ENCODE measurements around the gene ELF2. TPM values are rescaled to one million over a fixed set of nuclear protein-coding genes. Genes with fewer than 3 reads are reported as not detected.

The ELF2 gene
- total and polyA plus RNA-seq, 2 of the 8 experiments (the other 6 are each of a cell fraction or from before 2014, with no cell fraction given): 21.1 to 44.3 TPM

GRCh38 chr4:139188648-139189416, 11.8 kb upstream of the ELF2 start:
- Histone ChIP-seq H3K23ac (ENCODE audit: insufficient read length) (no peak overlapping the region), H4K91ac (replicated peaks; ENCODE audit: insufficient read length, low read length) (no peak overlapping the region), H3K56ac (replicated peaks; ENCODE audit: insufficient read length, low read depth, low read length) (no peak overlapping the region), H2AFZ (ENCODE audit: low read length) (peak overlapping the region; percentile 8), H3K27me3 (replicated peaks in 1 of 4; ENCODE audit: control insufficient read depth in 3 of 4, extremely low read depth in 1 of 4, insufficient read depth in 3 of 4, low read length in 3 of 4) (no peaks in the 10 kb centered on the region), H3K14ac (ENCODE audit: insufficient read length) (no peak overlapping the region), H3K4me1 (replicated peaks in 1 of 4; ENCODE audit: control insufficient read depth in 3 of 4, insufficient read depth in 4 of 4, low read length in 3 of 4) (no peaks in the 10 kb centered on the region), H3K18ac (ENCODE audit: extremely low read depth, low read length) (no peak overlapping the region), H3K36me3 (ENCODE audit: control insufficient read depth in 2 of 4, insufficient read depth in 4 of 4, low read length in 3 of 4) (no peaks in the 10 kb centered on the region), H3K4me2 (ENCODE audit: insufficient read depth in 1 of 2, low read depth in 2 of 2, low read length in 2 of 2) (peak overlapping the region in 1 of 2 experiments; percentile 9; a peak in 1 of 4 replicates), H3K79me2 (ENCODE audit: control insufficient read depth in 1 of 2, insufficient read depth in 2 of 2, low read length in 2 of 2) (no peaks in the 10 kb centered on the region), H2AK5ac (ENCODE audit: low read depth, low read length) (no peak overlapping the region), H2BK12ac (ENCODE audit: low read depth, low read length) (no peak overlapping the region), H2BK120ac (replicated peaks; ENCODE audit: low read depth, low read length) (no peak overlapping the region), H3K4me3 (ENCODE audit: extremely low read depth in 1 of 4, insufficient read depth in 2 of 4, low read depth in 3 of 4, low read length in 4 of 4) (no peak overlapping the region), H3K27ac (ENCODE audit: low read depth, low read length) (no peak overlapping the region), H2BK15ac (ENCODE audit: low read length) (no peak overlapping the region), H2BK5ac (ENCODE audit: low read depth, low read length) (no peak overlapping the region), H3K79me1 (ENCODE audit: low read depth, low read length) (no peaks in the 10 kb centered on the region), H2BK20ac (ENCODE audit: low read length) (no peak overlapping the region; the same call in 1 of the 2 replicates), H3K23me2 (ENCODE audit: low read depth, low read length) (no peaks in the 10 kb centered on the region), H3K9ac (replicated peaks in 1 of 4; ENCODE audit: extremely low read depth in 1 of 4, low read depth in 3 of 4, low read length in 3 of 4) (no peak overlapping the region), H4K20me1 (replicated peaks in 1 of 2; ENCODE audit: control insufficient read depth in 1 of 2, insufficient read depth in 2 of 2, low read length in 2 of 2) (no peaks in the 10 kb centered on the region), H3K9me3 (ENCODE audit: insufficient read depth in 2 of 2, low read depth in 1 of 2, low read length in 1 of 2) (no peaks in the 10 kb centered on the region), H4K5ac (ENCODE audit: insufficient read length, low read depth, low read length) (no peak overlapping the region), H3K4ac (replicated peaks; ENCODE audit: insufficient read length, low read depth, low read length) (no peak overlapping the region), H4K8ac (ENCODE audit: extremely low read depth, insufficient read depth, low read length) (no peak overlapping the region)
- CTCF ChIA-PET (ENCODE audit: partially characterized antibody): interaction anchor here (0.6 to 2.0 kb wide), 5 partner anchors 11 to 158 kb away, joined by 3 to 5 read pairs (median 4); no protein-coding TSS in a partner anchor
- WGBS, 2 experiments (ENCODE audit: extremely low coverage in 1 of 2, insufficient coverage in 1 of 2, insufficient read length in 1 of 2, insufficient replicate concordance in 2 of 2, low coverage in 1 of 2, low lambda C conversion rate in 2 of 2, missing lambda C conversion rate in 1 of 2): 85% methylated on average over 9 of the region's 9 CpGs; no CpG with 5 or more reads in 1 of the 2 experiments
- DNase-seq (ENCODE audit: low read depth in 1 of 2, low spot score in 2 of 2) (no peak), FAIRE-seq (no peak)
- no peak for TF ChIP-seq POLR2A (IDR thresholded peaks at IDR 0.05; ENCODE audit: control extremely low read depth in 1 of 2, low read depth in 2 of 2, low read length in 2 of 2)
- peak; percentile 69; the same call in 1 of the 2 replicates for TF ChIP-seq MAFK (IDR thresholded peaks at IDR 0.05; ENCODE audit: low read depth, low read length)
- TF ChIP-seq BACH1 (IDR thresholded peaks at IDR 0.05; ENCODE audit: low read length): peak; percentile 66
- no peak for TF ChIP-seq FOSL1 (IDR thresholded peaks at IDR 0.05; ENCODE audit: insufficient read depth, low read depth, low read length)
- no peak for TF ChIP-seq POLR2AphosphoS5 (IDR thresholded peaks at IDR 0.05; ENCODE audit: low read depth, low read length)
- POLR2A ChIA-PET (ENCODE audit: partially characterized antibody): interaction anchor here (0.8 to 2.4 kb wide), 4 partner anchors 9 to 114 kb away, joined by 3 to 7 read pairs (median 4); partner anchors contain the start of gene NDUFC1
